Measurements from ENCODE around the gene ATF1.

The ATF1 gene

DNA sequence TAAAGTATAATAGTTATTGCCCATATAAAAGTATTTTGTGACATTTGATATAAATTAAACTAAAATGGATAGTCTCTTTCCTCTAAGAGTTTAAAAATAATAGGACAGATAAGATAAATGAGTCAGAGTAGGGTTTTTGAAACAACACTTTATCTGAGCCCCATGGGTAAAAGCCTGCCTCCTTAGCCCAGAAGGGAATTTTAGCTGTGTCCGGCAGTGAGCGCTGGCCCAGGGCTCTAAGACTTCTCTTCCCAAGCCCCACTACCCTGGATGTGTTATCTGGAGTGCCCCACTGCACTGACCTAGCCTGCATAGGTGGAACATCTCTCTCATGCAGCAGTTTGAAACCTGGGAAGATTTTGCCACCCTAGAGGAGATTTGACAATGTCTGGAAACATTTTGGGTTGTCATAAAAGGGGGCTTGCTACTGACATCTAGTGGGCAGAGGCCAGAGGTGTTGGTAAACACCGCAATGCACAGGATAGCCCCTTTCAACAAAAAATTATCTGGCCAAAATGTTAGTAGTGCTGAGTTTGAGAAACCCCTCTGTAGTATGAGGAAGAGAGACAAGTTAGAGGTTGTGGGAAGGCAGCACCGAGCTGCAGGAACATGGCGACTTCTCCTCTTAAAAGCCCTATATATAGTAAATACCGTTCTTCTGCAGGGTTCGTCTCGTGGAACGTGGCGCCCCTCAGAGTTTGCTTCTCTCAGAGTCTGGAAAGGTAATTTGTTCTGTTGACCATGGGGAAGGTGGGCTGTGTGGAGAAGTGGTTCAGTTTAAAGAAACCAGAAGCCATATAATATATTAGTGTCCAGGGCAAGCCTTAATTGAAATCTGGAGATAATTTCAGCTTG, 29.3 kb upstream of the ATF1 start:
- 95% methylated on average over 10 of the region's 10 CpGs for WGBS
- H2AK5ac ChIP-seq (ENCODE audit: low read length, severe bottlenecking): no peak overlapping the region
- no peak overlapping the region for H3K14ac ChIP-seq (ENCODE audit: low read length in 2 of 2)
- H2BK15ac ChIP-seq (ENCODE audit: low read depth, poor library complexity, severe bottlenecking): no peak overlapping the region
- H3K9me3 ChIP-seq (ENCODE audit: control insufficient read depth, low read length): no peaks in the 10 kb centered on the region
- no peak overlapping the region for H3K4me2 ChIP-seq (ENCODE audit: low read length, poor library complexity, severe bottlenecking)
- H3K4me1 ChIP-seq (ENCODE audit: control insufficient read depth, insufficient read depth, low read depth, low read length): no peaks in the 10 kb centered on the region
- H3K79me1 ChIP-seq (replicated peaks; ENCODE audit: low read length, poor library complexity, severe bottlenecking): no peaks in the 10 kb centered on the region
- no peak overlapping the region for H2AFZ ChIP-seq (ENCODE audit: low read depth, low read length)
- no peak overlapping the region for H4K8ac ChIP-seq (ENCODE audit: low read length)
- H2BK5ac ChIP-seq (ENCODE audit: low read depth, low read length, poor library complexity, severe bottlenecking): no peak overlapping the region
- DNase-seq: peak; percentile 46
- H3K27ac ChIP-seq (ENCODE audit: low read length, poor library complexity, severe bottlenecking): no peak overlapping the region
- H3K9ac ChIP-seq (ENCODE audit: low read length): no peak overlapping the region
- no peaks in the 10 kb centered on the region for H3K27me3 ChIP-seq (ENCODE audit: control insufficient read depth in 1 of 2, insufficient read depth in 1 of 2, low read length in 2 of 2)
- peaks cover 50 to 71% of the 10 kb centered on the region in 2 experiments for H3K36me3 ChIP-seq (ENCODE audit: control insufficient read depth in 1 of 2, insufficient read depth in 2 of 2, low read depth in 1 of 2, low read length in 2 of 2)
- no peak overlapping the region for H3K18ac ChIP-seq (ENCODE audit: low read depth in 1 of 2, low read length in 2 of 2)
- H3K4ac ChIP-seq (ENCODE audit: low read depth in 1 of 2, low read length in 2 of 2): no peak overlapping the region
- no peak overlapping the region for H3K23ac ChIP-seq (ENCODE audit: low read length in 2 of 2)
- H2BK12ac ChIP-seq (ENCODE audit: low read length in 2 of 2): no peak overlapping the region
- H3K4me3 ChIP-seq (ENCODE audit: insufficient read depth in 1 of 2, low read depth in 1 of 2, low read length in 2 of 2): no peak overlapping the region
- no peak overlapping the region for H4K91ac ChIP-seq (ENCODE audit: low read length)
- H2BK120ac ChIP-seq (ENCODE audit: low read depth, low read length): no peak overlapping the region

DNA sequence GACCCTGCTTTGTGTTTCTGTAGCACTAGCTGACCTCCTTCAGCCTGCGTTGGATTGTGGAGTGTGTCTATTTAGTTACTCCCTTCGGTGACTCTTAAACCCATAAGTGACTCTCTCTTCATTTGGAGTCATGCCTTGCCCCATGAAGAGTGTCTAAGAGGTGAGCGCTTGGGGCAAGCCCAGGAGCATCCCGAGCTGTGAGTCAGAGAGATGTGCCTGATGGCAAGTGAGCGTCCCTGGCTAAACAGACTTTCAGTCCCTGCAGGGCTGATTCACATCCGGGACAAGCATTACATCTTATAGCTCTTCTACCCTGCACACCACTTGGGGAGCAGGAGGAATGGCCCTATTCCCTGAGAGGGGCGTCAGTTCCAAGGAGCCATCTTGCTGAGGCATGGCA, 24.3 kb upstream of the ATF1 start:
- no peaks in the 10 kb centered on the region for H3K4me1 ChIP-seq (ENCODE audit: control insufficient read depth, insufficient read depth, low read depth, low read length)
- H2BK12ac ChIP-seq (ENCODE audit: low read length in 2 of 2): no peak overlapping the region
- no peak overlapping the region for H3K14ac ChIP-seq (ENCODE audit: low read length in 2 of 2)
- 90% methylated on average over 7 of the region's 7 CpGs for WGBS
- no peaks in the 10 kb centered on the region for H3K27me3 ChIP-seq (ENCODE audit: control insufficient read depth in 1 of 2, insufficient read depth in 1 of 2, low read length in 2 of 2)
- H2AFZ ChIP-seq (ENCODE audit: low read depth, low read length): no peak overlapping the region
- peaks cover 48 to 79% of the 10 kb centered on the region in 2 experiments for H3K36me3 ChIP-seq (ENCODE audit: control insufficient read depth in 1 of 2, insufficient read depth in 2 of 2, low read depth in 1 of 2, low read length in 2 of 2)
- H3K27ac ChIP-seq (ENCODE audit: low read length, poor library complexity, severe bottlenecking): no peak overlapping the region
- H3K23ac ChIP-seq (ENCODE audit: low read length in 2 of 2): no peak overlapping the region
- H4K91ac ChIP-seq (ENCODE audit: low read length): no peak overlapping the region
- no peak overlapping the region for H4K8ac ChIP-seq (ENCODE audit: low read length)
- H3K4me3 ChIP-seq (ENCODE audit: insufficient read depth in 1 of 2, low read depth in 1 of 2, low read length in 2 of 2): no peak overlapping the region
- no peak overlapping the region for H2AK5ac ChIP-seq (ENCODE audit: low read length, severe bottlenecking)
- H3K9ac ChIP-seq (ENCODE audit: low read length): no peak overlapping the region
- H2BK120ac ChIP-seq (ENCODE audit: low read depth, low read length): no peak overlapping the region
- H3K4ac ChIP-seq (ENCODE audit: low read depth in 1 of 2, low read length in 2 of 2): no peak overlapping the region
- no peak overlapping the region for H3K18ac ChIP-seq (ENCODE audit: low read depth in 1 of 2, low read length in 2 of 2)
- H2BK5ac ChIP-seq (ENCODE audit: low read depth, low read length, poor library complexity, severe bottlenecking): no peak overlapping the region
- H3K9me3 ChIP-seq (ENCODE audit: control insufficient read depth, low read length): no peaks in the 10 kb centered on the region
- H3K4me2 ChIP-seq (ENCODE audit: low read length, poor library complexity, severe bottlenecking): no peak overlapping the region
- no peaks in the 10 kb centered on the region for H3K79me1 ChIP-seq (replicated peaks; ENCODE audit: low read length, poor library complexity, severe bottlenecking)
- DNase-seq: no peak
- no peak overlapping the region for H2BK15ac ChIP-seq (ENCODE audit: low read depth, poor library complexity, severe bottlenecking)

DNA sequence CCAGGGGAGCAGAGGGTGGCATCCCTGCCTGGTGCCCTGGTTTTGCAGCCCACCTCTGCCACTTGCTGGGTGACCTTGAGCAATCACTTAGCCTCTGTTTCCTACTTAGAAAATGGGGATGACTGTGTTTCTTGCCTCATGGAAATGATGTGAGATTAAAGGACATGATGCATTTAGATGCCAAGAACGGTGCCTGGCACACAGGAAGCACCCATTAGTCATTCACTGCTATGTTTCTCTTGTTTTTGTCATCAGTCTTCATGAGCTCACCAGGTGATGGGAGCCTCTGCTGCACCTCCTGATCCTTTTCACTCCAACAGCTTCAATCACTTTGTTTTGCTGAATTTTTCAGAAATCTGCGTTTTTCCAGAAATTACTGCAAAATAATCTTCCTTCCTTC, 23.6 kb upstream of the ATF1 start:
- WGBS: 87% methylated on average over 2 of the region's 2 CpGs

DNA sequence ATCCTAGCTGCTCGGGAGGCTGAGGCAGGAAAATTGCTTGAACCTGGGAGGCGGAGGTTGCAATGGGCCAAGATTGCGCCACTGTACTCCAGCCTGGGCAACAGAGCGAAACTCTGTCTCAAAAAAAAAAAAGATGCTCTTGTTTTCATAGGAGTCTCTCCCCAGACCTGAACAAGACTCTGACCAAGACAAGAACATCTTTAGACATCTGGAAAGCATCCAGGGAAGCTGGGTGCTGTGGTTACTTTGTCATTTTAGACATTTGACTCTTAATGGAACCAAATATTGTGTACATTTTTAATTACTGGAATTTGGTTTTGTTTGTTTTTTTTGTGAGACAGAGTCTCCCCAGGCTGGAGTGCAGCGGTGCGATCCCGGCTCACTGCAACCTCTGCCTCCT, 21.1 kb upstream of the ATF1 start:
- no peak overlapping the region for H2BK120ac ChIP-seq (ENCODE audit: low read depth, low read length)
- peaks cover 41 to 82% of the 10 kb centered on the region in 2 experiments for H3K36me3 ChIP-seq (ENCODE audit: control insufficient read depth in 1 of 2, insufficient read depth in 2 of 2, low read depth in 1 of 2, low read length in 2 of 2)
- H2BK12ac ChIP-seq (ENCODE audit: low read length in 2 of 2): no peak overlapping the region
- no peaks in the 10 kb centered on the region for H3K4me1 ChIP-seq (ENCODE audit: control insufficient read depth, insufficient read depth, low read depth, low read length)
- no peaks in the 10 kb centered on the region for H3K9me3 ChIP-seq (ENCODE audit: control insufficient read depth, low read length)
- H2BK5ac ChIP-seq (ENCODE audit: low read depth, low read length, poor library complexity, severe bottlenecking): no peak overlapping the region
- H2BK15ac ChIP-seq (ENCODE audit: low read depth, poor library complexity, severe bottlenecking): no peak overlapping the region
- H4K8ac ChIP-seq (ENCODE audit: low read length): no peak overlapping the region
- no peak overlapping the region for H3K4me3 ChIP-seq (ENCODE audit: insufficient read depth in 1 of 2, low read depth in 1 of 2, low read length in 2 of 2)
- H3K14ac ChIP-seq (ENCODE audit: low read length in 2 of 2): no peak overlapping the region
- H3K18ac ChIP-seq (ENCODE audit: low read depth in 1 of 2, low read length in 2 of 2): no peak overlapping the region
- no peak overlapping the region for H3K27ac ChIP-seq (ENCODE audit: low read length, poor library complexity, severe bottlenecking)
- WGBS: 93% methylated on average over 6 of the region's 7 CpGs
- DNase-seq: no peak
- H4K91ac ChIP-seq (ENCODE audit: low read length): no peak overlapping the region
- no peak overlapping the region for H2AK5ac ChIP-seq (ENCODE audit: low read length, severe bottlenecking)
- no peak overlapping the region for H3K23ac ChIP-seq (ENCODE audit: low read length in 2 of 2)
- H3K4me2 ChIP-seq (ENCODE audit: low read length, poor library complexity, severe bottlenecking): no peak overlapping the region
- H2AFZ ChIP-seq (ENCODE audit: low read depth, low read length): no peak overlapping the region
- H3K79me1 ChIP-seq (replicated peaks; ENCODE audit: low read length, poor library complexity, severe bottlenecking): no peaks in the 10 kb centered on the region
- no peaks in the 10 kb centered on the region for H3K27me3 ChIP-seq (ENCODE audit: control insufficient read depth in 1 of 2, insufficient read depth in 1 of 2, low read length in 2 of 2)
- H3K4ac ChIP-seq (ENCODE audit: low read depth in 1 of 2, low read length in 2 of 2): no peak overlapping the region
- no peak overlapping the region for H3K9ac ChIP-seq (ENCODE audit: low read length)

More for the DNA sequence above, 23.6 kb upstream of the ATF1 start:
- Histone ChIP-seq H3K4me2 (ENCODE audit: low read length, poor library complexity, severe bottlenecking) (no peak overlapping the region), H2BK5ac (ENCODE audit: low read depth, low read length, poor library complexity, severe bottlenecking) (no peak overlapping the region), H2BK12ac (ENCODE audit: low read length in 2 of 2) (no peak overlapping the region), H3K9ac (ENCODE audit: low read length) (no peak overlapping the region), H3K18ac (ENCODE audit: low read depth in 1 of 2, low read length in 2 of 2) (no peak overlapping the region), H3K79me1 (replicated peaks; ENCODE audit: low read length, poor library complexity, severe bottlenecking) (no peaks in the 10 kb centered on the region), H4K91ac (ENCODE audit: low read length) (no peak overlapping the region), H3K4me3 (ENCODE audit: insufficient read depth in 1 of 2, low read depth in 1 of 2, low read length in 2 of 2) (no peak overlapping the region), H2BK15ac (ENCODE audit: low read depth, poor library complexity, severe bottlenecking) (no peak overlapping the region), H2BK120ac (ENCODE audit: low read depth, low read length) (no peak overlapping the region), H3K23ac (ENCODE audit: low read length in 2 of 2) (no peak overlapping the region), H3K4me1 (ENCODE audit: control insufficient read depth, insufficient read depth, low read depth, low read length) (no peaks in the 10 kb centered on the region), H3K36me3 (ENCODE audit: control insufficient read depth in 1 of 2, insufficient read depth in 2 of 2, low read depth in 1 of 2, low read length in 2 of 2) (peaks cover 50 to 82% of the 10 kb centered on the region in 2 experiments), H3K27ac (ENCODE audit: low read length, poor library complexity, severe bottlenecking) (no peak overlapping the region), H3K27me3 (ENCODE audit: control insufficient read depth in 1 of 2, insufficient read depth in 1 of 2, low read length in 2 of 2) (no peaks in the 10 kb centered on the region), H3K14ac (ENCODE audit: low read length in 2 of 2) (no peak overlapping the region), H2AK5ac (ENCODE audit: low read length, severe bottlenecking) (no peak overlapping the region), H4K8ac (ENCODE audit: low read length) (no peak overlapping the region), H2AFZ (ENCODE audit: low read depth, low read length) (no peak overlapping the region), H3K4ac (ENCODE audit: low read depth in 1 of 2, low read length in 2 of 2) (no peak overlapping the region), H3K9me3 (ENCODE audit: control insufficient read depth, low read length) (no peaks in the 10 kb centered on the region)
- DNase-seq: no peak
